HG02870 (cell line): ENCODE results near the gene OR51V1.
"Not testable (repeated sequence)": the region's sequence is repeated elsewhere in the genome, so short reads cannot be mapped to it uniquely, and the experiment has no call there.

Experiments used
- ATAC-seq: cut with Tn5 transposase; IDR thresholded peaks from one replicate; pipeline ENCODE4 v1.9.1; 2021; ENCODE audit warnings: mild to moderate bottlenecking, moderate library complexity; ENCODE audit not compliant: unreplicated experiment

OR51V1 gene

DNA sequence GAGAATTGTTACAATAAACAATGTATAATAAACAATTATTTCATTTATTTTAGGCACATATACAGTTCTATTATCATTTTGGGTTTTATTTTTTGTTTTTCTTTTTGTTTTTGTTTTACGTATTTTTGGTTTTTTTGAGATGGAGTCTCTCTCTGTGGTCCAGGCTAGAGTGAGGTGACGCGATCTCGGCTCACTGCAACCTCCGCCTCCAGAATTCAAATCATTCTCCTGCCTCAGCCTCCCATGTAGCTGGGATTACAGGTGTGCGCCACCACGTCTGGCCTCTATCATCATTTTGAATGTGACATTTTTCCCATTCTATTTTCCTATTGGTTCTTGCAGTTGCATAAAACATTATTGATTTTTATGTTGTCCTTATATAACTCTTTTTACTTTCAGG is 25.5 kb downstream of the OR51V1 start:
- ATAC-seq, result no peak

DNA sequence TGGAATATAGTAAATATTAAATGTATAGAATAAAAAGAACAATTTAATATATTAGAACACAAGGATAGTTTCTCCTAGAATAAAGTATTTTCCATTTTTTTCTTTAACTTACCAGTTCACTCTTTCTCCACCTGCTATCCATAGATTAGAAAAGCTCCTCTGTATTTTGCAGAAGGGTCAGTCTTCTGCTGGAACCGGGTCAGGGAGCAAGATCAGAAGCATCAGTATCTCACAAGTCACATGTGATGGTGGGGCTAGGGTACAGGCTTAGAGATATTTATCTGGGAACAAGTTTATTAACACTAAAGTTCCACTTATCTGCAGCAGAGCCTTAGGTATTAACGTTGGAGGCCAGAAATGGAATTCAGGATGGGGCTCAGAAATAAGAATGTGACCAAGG is 28.6 kb downstream of the OR51V1 start:
- no peak for ATAC-seq

DNA sequence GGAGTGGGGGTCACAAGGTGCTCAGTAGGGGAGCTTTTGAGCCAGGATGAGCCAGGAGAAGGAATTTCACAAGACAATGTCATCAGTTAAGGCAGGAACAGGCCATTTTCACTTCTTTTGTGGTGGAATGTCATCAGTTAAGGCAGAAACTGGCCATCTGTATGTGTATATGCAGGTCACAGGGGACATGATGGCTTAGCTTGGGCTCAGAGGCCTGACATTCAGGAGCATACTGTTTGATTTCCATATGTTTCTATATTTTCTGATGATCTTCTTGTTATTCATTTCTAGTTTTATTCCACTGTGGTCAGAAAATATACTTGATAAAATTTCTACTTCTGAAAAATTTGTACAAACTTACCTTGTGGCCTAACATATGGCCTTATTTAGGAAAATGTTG is 34.6 kb downstream of the OR51V1 start:
- not testable (repeated sequence) for ATAC-seq

DNA sequence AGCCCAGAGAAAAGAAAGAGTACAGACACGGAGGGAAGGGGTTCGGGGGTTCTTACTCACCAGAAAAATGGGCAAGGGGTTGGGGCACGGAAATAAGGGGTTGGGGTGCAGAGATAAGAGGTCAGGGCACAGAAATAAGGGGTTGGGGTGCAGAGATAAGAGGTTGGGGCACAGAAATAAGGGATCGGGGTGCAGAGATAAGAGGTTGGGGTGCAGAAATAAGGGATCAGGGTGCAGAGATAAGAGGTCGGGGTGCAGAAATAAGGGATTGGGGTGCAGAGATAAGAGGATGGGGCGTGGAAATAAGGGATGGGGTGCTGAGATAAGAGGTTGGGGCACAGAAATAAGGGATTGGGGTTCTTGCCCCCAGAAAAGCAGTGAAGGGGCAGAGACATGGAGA is 35.7 kb downstream of the OR51V1 start:
- ATAC-seq, result not testable (repeated sequence)

DNA sequence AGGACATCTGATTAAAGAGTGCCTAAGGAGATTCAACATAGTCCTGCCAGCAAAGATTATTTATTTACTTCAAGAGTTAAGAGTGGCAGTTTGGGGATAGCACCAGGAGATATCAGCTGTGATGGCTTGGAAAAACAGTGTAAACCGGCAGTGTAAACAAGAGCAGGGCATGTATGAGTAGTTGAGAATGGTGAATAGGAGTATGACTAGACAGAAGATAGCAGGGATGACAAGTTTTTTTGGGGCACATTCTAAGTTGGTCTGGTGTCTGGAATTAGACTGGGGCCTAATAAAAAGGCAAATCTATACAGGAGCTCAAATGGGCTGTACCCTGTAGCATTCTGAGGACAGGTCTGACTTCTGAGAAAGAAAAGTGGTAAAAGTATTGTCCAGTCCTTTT is 39.4 kb downstream of the OR51V1 start:
- not testable (repeated sequence) for ATAC-seq

DNA sequence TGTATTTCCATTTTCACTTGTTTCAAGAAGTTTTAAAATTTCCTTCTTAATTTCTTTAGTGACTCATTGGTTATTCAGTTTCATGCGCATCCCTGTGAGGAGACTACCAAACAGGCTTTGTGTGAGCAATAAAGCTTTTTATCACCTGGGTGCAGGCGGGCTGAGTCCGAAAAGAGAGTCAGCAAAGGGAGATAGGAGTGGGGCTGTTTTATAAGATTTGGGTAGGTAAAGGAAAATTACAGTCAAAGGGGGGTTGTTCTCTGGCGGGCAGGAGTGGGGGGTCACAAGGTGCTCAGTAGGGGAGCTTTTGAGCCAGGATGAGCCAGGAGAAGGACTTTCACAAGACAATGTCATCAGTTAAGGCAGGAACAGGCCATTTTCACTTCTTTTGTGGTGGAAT is 40.3 kb downstream of the OR51V1 start:
- ATAC-seq, result not testable (repeated sequence)

DNA sequence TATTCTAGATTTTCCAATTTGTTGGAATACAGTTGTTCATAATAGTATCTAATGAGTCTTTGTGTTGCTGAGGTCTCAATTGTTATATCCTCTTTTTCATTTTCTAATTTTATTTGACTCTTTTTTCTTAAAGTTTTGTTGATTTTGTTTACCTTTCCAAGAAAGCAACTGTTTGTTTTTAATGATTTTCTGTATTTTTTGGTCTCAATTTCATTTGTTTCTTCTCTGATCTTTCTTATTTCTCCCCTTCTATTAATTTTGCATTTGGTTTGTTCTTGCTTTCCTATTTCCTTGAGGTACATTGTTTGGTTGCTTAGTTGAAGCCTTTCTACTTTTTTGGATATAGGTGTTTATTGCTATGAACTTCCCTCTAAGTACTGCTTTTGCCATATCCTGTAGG is 40.7 kb downstream of the OR51V1 start:
- ATAC-seq, result no peak

DNA sequence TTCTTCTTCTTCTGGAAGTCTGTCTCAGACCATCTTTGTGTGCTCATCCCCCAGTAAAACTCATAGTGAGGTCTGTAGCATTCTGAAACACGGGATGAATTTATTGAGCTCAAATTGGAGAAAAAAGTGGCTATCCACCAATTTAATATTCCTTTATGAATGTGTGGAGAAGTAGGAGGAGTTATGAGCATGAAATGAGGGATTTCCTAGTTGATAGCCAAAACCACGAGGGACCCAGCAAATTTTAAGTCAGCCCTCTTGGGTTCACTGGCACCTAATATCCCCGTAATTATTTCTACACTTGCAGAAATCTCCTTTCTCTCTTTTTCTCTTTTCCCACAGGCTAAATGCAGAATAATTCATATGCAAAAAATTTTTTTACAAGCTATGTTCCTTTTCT is 45.8 kb downstream of the OR51V1 start, which contains the start of gene OR52A1:
Gene OR52A1, minus strand, starts transcription at position 101 of the 400 bp plus-strand sequence. CDS start 2,388 bp downstream, outside the sequence.
- no peak for ATAC-seq

DNA sequence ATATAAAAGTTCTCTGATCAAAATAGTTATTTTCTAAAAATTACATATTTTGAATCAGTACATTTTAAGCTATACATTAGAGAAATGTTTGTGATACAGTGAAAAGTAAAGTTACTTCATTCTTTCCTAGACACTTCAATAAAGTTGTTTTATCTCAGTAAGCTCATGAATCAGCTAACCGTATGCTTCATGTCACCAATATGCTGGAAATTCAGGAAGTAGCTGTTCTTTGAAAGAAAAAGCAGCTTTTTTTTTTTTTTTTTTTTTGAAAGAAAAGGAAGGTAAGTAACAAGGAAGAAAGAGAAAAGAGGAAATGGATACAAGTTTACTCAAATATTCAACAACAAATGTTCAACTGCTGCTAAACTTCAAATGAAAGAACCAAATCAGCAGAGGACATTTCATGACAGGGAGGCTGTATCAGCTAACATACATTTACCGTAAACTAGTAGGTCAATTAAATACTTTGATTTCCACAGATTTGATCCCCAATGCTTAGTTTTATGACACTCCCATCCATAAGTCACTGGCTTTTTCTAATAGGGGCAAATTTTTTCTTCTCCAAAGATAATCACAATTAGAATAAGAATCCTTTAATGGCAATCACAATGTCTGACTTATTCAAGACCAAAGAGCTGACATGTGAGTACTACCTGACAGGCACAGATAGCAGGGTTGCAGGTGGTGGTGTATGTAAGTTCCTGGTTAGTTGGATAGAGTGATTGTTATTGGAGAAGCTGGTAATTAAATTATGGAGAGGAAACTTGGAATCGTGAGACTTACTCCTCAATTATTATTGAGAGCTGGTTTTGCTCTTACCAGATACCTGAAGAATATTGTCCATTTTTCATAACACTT is 46.7 kb downstream of the OR51V1 start:
- ATAC-seq, result no peak

DNA sequence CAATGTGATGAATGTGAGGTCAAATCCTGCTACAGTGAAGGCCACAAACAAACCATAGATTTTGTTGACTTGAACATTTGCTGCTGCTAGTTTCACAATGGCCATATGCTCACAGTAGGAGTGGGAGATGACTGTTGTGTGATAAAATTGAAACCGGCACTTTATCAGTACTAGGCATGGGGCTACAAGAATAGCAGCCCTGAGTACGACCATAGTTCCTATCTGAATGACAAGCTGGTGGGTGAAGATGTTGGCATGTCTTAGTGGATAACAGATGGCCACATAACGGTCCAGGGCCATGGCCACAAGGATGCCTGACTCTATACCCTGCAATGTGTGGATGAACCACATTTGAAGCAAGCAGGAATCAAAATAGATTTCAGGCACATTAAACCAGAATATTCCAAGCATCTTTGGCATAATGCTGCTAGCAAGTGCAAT is 48.7 kb downstream of the OR51V1 start:
- no peak for ATAC-seq
